Measurements from ENCODE around the gene PDE3A. TPM values are rescaled to one million over a fixed set of nuclear protein-coding genes. Genes with fewer than 3 reads are reported as not detected.

The PDE3A gene
- total RNA-seq, 1 experiment from 2014 or later = 0.36 TPM

DNA sequence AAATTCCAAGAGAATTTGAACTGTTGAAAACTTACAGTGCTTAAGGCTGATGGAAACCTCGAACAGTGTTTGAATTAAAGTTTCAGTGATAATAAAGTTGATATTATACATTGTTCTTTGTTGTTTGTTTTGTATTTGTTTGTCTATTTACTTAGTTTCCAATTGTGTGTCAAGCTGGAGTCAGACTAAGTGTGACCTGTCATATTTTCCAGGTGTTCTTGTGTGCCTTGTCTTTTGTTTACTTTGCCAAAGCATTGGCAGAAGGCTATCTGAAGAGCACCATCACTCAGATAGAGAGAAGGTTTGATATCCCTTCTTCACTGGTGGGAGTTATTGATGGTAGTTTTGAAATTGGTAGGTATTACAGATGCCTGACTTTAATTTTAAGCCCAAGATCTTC, 332.8 kb downstream of the PDE3A start:
- intact Hi-C loops (cut with micrococcal nuclease; ENCODE audit: unreplicated experiment) = no loop called here
- peaks cover 2% of the 10 kb centered on the region for H3K27me3 Mint-ChIP-seq (ENCODE audit: insufficient read depth, unreplicated experiment)
- TF ChIP-seq, protein P1, sequence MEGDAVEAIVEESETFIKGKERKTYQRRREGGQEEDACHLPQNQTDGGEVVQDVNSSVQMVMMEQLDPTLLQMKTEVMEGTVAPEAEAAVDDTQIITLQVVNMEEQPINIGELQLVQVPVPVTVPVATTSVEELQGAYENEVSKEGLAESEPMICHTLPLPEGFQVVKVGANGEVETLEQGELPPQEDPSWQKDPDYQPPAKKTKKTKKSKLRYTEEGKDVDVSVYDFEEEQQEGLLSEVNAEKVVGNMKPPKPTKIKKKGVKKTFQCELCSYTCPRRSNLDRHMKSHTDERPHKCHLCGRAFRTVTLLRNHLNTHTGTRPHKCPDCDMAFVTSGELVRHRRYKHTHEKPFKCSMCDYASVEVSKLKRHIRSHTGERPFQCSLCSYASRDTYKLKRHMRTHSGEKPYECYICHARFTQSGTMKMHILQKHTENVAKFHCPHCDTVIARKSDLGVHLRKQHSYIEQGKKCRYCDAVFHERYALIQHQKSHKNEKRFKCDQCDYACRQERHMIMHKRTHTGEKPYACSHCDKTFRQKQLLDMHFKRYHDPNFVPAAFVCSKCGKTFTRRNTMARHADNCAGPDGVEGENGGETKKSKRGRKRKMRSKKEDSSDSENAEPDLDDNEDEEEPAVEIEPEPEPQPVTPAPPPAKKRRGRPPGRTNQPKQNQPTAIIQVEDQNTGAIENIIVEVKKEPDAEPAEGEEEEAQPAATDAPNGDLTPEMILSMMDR (IDR thresholded peaks at IDR 0.05; ENCODE audit: insufficient read depth in 1 of 2, low read depth in 1 of 2, low read length in 1 of 2, severe bottlenecking in 1 of 2, unreplicated experiment in 1 of 2) = no peak
- no peak for DNase-seq
- no peak overlapping the region for H3K4me3 Mint-ChIP-seq (ENCODE audit: unreplicated experiment)
- no peaks in the 10 kb centered on the region for H3K9me3 Mint-ChIP-seq (ENCODE audit: unreplicated experiment)
- CTCF ChIA-PET = interaction anchor here (0.6 kb wide), 1 partner anchor 1434 kb away, joined by 3 read pairs; no protein-coding TSS in a partner anchor
- no peaks in the 10 kb centered on the region for H3K4me1 Mint-ChIP-seq (ENCODE audit: low read depth, unreplicated experiment)
- H3K36me3 Mint-ChIP-seq (ENCODE audit: insufficient read depth, unreplicated experiment) = no peaks in the 10 kb centered on the region
- Histone ChIP-seq H3K36me3 (ENCODE audit: control insufficient read depth, insufficient read depth, low read length) (no peaks in the 10 kb centered on the region), H3K4me1 (no peaks in the 10 kb centered on the region), H3K4me3 (ENCODE audit: low read depth, low read length) (no peak overlapping the region), H3K27me3 (replicated peaks; ENCODE audit: control insufficient read depth, insufficient read depth, low read length) (no peaks in the 10 kb centered on the region), H3K9me3 (no peaks in the 10 kb centered on the region)
- POLR2A ChIA-PET = no interaction called here
- no TSS peak for BruUV-seq (replicated peaks)
- H3K27ac Mint-ChIP-seq (ENCODE audit: unreplicated experiment) = no peak overlapping the region

DNA sequence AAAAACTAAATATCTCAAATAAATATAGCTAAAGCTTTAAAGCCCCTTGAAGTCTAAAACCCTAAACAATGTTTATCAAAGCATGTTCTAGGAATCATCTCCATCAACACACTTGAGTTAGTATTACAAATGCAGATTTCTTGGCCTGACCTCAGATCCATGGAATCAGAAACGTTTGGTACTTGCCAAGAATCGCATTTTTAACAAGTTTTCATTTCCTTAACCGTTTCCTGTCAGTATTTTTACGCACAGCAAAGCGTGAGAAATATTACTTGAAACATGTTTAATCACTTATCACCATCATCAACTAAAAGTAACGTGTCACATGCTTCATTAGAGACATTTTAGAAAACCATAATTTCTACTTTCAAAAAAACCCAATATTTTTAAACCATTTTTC, 336.5 kb downstream of the PDE3A start:
- no peaks in the 10 kb centered on the region for H3K4me1 ChIP-seq
- H3K36me3 ChIP-seq (ENCODE audit: control insufficient read depth, insufficient read depth, low read length) = no peaks in the 10 kb centered on the region
- Mint-ChIP-seq H3K9me3 (ENCODE audit: unreplicated experiment) (no peaks in the 10 kb centered on the region), H3K27me3 (ENCODE audit: insufficient read depth, unreplicated experiment) (peaks cover 6% of the 10 kb centered on the region), H3K4me3 (ENCODE audit: unreplicated experiment) (no peak overlapping the region), H3K27ac (ENCODE audit: unreplicated experiment) (no peak overlapping the region), H3K36me3 (ENCODE audit: insufficient read depth, unreplicated experiment) (no peaks in the 10 kb centered on the region), H3K4me1 (ENCODE audit: low read depth, unreplicated experiment) (no peaks in the 10 kb centered on the region)
- POLR2A ChIA-PET = no interaction called here
- no peaks in the 10 kb centered on the region for H3K9me3 ChIP-seq
- CTCF ChIA-PET = no interaction called here
- TF ChIP-seq, protein P1 (IDR thresholded peaks at IDR 0.05; ENCODE audit: insufficient read depth in 1 of 2, low read depth in 1 of 2, low read length in 1 of 2, severe bottlenecking in 1 of 2, unreplicated experiment in 1 of 2) = no peak
- BruUV-seq (replicated peaks) = no TSS peak
- no peaks in the 10 kb centered on the region; the same call in 1 of the 2 replicates for H3K27me3 ChIP-seq (replicated peaks; ENCODE audit: control insufficient read depth, insufficient read depth, low read length)
- no peak for DNase-seq
- no peak overlapping the region for H3K4me3 ChIP-seq (ENCODE audit: low read depth, low read length)
- intact Hi-C loops (cut with micrococcal nuclease; ENCODE audit: unreplicated experiment) = no loop called here

DNA sequence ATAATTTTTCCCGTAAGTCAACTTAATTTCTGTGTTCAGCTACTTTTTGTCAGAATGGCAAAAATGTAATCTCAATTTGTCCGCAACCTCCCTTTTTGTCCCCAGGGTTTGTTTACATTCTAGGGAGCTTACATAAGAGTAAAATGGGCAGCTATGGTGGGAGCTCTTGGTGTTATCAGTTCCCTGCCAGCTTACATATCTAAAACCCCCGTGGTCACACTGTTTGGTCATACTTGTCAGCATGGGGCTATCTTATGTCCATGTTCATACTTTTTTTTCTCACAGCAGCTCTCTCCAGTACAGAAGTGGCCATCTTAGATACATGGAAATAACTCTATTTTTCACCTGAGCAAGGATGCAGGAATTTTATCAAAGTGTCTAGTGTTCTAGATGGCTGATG, 343.5 kb downstream of the PDE3A start:
- TF ChIP-seq, protein P1 (IDR thresholded peaks at IDR 0.05; ENCODE audit: insufficient read depth in 1 of 2, low read depth in 1 of 2, low read length in 1 of 2, severe bottlenecking in 1 of 2, unreplicated experiment in 1 of 2) = no peak
- intact Hi-C loops (cut with micrococcal nuclease; ENCODE audit: unreplicated experiment) = no loop called here
- peaks cover 6% of the 10 kb centered on the region for H3K27me3 Mint-ChIP-seq (ENCODE audit: insufficient read depth, unreplicated experiment)
- ChIA-PET POLR2A (no interaction called here), CTCF (no interaction called here)
- BruUV-seq (replicated peaks) = no TSS peak
- no peaks in the 10 kb centered on the region for H3K9me3 Mint-ChIP-seq (ENCODE audit: unreplicated experiment)
- H3K36me3 Mint-ChIP-seq (ENCODE audit: insufficient read depth, unreplicated experiment) = no peaks in the 10 kb centered on the region
- H3K4me3 ChIP-seq (ENCODE audit: low read depth, low read length) = no peak overlapping the region
- H3K4me3 Mint-ChIP-seq (ENCODE audit: unreplicated experiment) = no peak overlapping the region
- H3K27me3 ChIP-seq (replicated peaks; ENCODE audit: control insufficient read depth, insufficient read depth, low read length) = no peaks in the 10 kb centered on the region; the same call in 1 of the 2 replicates
- no peaks in the 10 kb centered on the region for H3K4me1 Mint-ChIP-seq (ENCODE audit: low read depth, unreplicated experiment)
- H3K36me3 ChIP-seq (ENCODE audit: control insufficient read depth, insufficient read depth, low read length) = no peaks in the 10 kb centered on the region
- no peak overlapping the region for H3K27ac Mint-ChIP-seq (ENCODE audit: unreplicated experiment)
- no peaks in the 10 kb centered on the region for H3K4me1 ChIP-seq
- H3K9me3 ChIP-seq = no peaks in the 10 kb centered on the region
- DNase-seq = no peak
